HK-2 (cell line): ENCODE data around the gene ZNF460.

Experiments used
- DNase-seq: peaks from one replicate; pipeline ENCODE4 v3.0.0-alpha.2; 2018; ENCODE audit not compliant: unreplicated experiment

The ZNF460 gene

DNA sequence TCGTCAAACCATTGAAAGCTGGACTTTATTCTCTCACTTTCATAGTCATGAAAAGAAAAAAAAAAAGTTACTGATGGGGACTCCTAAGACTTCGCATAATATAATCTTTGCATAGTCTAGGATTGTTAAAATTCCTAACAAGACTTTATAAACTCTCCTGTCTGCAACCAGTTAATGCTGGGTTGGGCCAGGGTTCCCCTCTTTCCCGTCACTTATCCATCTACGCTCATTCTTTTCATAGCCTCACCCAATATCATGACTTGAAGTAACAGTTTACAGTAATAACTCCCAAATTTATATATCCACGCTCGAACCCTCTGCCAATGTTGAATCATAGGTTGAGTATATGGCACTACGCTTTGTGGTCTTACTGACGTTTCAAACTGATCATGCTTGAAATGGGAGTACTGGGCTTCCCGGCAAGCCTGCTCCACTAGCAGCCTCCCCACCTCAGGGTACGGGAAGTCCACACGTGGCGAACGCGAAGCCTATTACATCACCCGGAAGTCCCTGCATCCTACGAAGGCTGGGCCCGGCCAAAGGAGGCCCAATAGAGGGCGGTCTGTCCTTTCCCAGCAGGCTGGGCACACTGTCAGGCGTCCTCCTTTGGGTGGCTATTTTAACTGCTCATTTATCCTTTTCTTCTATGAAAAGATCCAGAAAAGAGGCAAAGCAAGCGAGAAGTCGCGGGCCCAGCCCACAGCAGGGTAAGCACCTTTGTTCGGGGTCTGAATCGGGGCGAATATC, 694 bp upstream of the ZNF460 start:
- DNase-seq = peak; percentile 96

DNA sequence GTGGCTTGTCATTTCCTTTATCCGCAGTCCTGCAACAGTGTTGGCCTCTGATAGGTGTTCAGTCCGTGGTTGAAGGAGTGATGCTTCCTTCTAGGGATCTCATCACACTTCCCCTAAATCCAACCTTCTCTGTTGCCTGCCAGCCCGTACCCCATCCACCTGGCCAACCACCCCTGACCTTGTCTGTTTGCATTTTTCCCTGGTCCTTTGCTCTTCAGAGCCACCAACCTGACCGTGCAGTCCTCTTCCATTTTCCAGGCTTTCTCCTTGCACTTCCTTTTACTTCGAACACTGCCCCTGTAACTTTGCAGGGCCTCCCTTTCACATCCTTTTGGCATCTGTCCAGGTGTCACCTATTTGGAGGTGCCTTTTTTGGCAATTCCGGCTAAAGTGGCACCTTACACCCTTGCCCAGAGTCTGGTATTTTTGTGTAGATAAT, 696 bp downstream of the ZNF460 start:
- DNase-seq = no peak

DNA sequence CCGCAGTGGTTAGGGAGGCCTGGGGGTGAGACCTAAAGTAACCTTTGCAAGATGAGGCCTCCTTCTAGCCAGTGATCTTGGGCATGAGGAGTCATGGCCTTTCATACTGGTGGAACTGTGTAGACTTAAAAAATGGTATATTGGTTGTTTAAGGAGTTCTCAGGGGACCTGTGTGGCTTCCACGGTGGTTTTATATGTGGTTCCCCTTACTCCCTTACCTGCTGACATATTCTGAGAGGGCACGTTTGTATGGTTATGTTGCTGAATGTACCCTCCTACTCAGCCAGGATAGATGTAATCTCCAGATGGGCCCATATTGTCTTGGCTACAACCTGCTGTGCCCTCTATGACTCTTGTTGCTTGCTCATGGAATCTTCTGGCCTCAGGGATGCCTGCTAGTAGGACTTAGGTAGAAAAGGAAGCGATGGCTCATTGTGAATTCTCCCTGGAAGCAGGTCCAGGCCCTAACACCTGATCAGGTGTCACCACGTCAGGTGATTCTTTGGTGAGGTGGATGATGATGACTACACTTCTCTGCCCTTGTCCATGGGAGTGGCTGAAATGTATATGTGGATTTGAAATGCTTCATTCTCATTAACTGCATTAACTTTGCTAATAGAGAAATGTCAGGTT, 1.8 kb downstream of the ZNF460 start:
- no peak for DNase-seq

DNA sequence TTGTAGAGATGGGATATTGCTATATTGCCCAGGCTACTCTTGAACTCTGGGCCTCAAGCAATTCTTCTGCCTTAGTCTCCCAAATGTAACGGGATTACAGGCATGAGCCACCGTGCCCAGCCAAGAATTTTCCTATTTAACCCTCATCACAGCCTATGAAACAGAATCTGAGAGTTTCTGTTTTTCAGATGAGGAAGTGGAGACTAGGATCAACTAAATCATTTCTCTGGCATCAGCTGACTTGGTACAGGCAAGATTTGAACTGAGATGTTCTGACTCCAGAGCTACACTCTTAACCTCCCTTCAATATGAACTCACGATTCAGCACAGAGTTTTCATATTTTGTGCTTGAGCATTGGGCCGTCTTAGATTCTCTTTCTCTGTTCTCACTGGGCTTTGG, 8.1 kb downstream of the ZNF460 start:
- DNase-seq = no peak

DNA sequence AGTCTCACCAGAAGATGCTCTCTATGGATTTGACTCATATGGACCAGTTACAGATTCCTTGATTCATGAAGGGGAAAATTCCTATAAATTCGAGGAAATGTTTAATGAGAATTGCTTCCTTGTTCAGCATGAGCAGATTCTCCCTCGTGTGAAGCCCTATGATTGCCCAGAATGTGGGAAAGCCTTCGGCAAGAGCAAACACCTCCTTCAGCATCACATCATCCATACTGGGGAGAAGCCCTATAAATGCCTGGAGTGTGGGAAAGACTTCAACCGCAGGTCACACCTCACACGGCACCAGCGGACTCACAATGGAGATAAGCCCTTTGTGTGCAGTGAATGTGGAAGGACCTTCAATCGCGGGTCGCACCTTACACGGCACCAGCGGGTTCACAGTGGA, 10.7 kb downstream of the ZNF460 start:
- DNase-seq = no peak

DNA sequence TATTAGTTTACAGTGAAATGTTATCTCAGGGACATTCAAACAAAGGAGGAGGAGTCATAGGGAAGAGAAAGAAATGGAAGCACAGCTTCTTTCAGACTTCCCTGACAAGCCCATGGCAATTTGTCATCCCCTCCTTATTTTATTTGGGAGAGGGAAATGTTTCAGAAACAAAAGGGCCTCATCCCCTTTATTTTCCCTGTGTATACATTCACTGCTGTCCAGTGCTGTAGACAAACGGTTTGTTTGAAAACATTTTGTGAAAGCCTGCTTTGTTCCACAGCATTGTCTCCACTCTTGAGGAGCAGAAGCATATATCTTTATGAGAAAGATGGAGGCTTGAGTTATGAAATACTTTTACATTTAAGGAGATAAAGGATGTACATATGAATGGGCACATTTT, 12.3 kb downstream of the ZNF460 start:
- DNase-seq = no peak

DNA sequence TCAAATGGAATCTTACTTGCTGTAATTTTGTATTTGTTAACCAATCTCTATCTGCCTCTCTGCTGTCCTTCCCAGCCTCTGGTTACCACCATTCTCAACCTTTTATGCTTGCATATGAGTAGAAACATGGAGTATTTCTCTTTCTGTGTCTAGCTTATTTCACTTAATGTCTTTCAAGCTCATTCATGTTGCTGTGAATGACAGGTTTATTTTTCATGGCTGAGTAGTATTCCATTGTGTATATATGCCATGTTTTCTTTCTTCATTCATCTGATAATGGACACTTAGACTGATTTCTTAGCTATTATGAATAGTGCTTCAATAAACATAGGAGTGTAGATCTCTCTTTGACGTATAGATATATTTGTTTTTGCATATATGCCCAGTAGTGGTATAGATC, 13.4 kb downstream of the ZNF460 start:
- no peak for DNase-seq

DNA sequence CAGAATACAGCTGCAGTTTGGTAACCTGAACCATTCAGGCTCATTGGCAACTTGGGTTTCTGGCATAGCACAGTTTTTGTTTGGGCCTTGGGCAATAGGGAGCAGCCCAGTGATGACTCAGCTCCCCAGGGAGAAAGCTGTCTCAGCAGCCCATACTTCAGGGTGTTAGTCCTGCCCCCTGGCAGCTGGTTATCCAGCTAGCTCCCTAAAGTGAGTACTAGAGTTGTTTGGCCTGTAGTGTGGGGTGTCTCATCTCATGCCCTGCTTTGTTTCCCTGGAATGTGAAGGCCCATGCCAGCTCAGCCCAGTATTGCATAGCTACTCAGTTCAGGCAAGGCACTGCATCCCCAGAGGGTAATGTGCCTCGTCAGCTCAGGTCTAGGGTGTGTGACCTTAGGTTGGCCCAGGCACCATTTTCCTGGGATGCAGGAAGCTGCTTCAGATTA, 21.8 kb downstream of the ZNF460 start:
- peak; percentile 52 for DNase-seq

DNA sequence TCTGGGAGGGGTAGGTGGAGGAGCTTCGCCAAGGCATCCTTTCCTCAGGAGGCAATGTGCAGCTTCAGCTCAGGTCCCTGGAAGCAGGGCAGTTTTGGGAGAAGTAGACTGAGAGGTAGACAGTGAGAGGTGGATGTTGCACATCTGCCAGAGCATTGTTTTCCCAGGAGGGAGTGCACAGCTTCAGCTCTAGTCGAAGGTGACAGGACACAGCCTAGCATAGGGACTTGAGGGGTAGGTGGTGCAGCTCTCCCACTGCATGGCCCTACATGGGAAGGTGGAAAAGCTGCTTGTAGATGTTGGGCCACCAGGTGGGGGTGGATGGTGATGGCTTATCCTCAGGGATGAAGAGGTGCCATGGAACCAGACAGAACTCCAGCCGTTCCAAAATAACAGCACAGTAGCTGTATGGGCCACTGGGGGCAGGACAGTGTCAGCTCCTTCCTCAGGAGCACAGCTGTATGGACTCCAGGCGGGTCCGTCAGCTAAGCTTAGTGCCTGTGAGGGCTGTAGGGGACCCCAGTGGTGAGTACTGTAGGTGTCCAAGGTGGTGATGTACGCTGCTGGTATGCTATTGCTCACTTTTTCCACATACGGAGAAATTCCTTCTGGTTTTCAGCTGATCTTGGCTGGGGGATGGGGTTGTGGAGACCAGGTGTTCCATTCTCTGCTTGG, 22.6 kb downstream of the ZNF460 start:
- DNase-seq = no peak

DNA sequence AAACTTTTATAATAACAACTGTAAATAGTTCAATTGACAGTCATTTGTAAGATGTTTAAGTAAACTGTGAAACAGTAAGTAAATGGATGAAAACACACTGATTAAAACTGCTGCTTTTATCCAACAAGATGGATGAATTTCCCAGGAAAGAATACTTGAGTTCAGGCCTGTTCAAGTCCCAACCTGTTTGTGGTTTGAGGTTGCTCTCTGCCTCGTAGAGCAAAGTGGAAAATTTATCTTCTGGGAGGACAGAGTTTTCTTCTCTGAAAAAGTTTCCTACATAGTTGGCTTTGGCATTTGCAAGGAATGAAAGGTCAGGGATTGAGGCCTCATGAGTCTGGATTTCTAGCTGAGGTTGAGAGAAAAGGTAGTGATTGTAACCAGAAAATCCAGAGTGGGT, 24.8 kb downstream of the ZNF460 start:
- DNase-seq = no peak

DNA sequence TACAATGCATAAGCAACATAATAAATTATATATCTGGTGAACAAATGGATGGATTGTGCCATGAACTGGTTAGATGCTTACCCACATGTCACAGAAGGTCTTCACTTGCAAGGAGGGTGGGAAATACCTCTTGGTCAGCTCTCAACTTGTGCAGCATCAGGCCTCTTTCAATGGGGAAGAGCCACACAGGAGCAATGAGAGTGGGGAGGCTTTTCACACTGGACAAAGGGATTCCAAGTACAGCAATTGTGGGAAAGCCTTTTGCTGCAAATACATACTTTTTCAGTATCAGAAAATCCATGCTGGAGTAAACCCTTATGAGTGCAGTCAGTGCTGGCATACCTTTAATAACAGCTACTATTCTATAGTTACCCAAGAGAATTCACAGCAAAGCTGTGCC, 28.2 kb downstream of the ZNF460 start:
- DNase-seq = no peak

DNA sequence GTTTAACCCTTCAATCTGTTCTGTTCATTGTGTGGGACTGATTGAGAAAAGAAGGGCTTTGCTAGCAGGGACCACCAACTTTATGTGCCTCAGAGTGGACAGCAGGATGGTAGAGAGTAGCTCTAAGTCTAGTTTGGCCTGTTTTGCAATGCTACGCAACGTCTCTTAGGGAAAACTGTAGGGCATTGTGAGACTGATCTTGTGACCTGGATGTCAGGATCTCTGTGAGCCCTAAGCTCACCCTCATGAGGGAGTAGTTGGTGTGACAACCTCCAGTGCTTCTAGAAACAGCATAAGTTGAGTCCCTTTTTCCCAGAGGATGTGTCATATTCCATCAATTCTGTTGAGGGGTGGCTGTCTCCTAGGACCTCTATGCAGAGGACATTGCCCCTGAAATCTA, 30.5 kb downstream of the ZNF460 start:
- DNase-seq = no peak

DNA sequence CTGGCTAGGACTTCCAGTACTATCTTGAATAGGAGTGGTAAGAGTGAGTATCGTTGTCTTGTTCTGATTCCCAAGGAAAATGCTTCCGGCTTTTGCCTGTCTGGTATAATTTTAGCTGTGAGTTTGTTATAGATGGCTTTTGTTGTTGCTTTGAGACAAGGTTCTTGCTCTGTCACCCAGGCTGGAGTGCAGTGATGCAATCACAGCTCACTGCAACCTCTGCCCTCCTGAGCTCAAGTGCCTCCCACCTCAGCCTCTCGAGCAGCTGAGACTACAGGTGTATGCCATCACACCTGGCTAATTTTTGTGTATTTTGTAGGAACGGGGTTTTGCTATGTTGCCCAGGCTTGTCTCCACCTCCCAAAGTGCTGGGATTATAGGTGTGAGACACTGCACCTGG, 33.9 kb downstream of the ZNF460 start:
- no peak for DNase-seq

DNA sequence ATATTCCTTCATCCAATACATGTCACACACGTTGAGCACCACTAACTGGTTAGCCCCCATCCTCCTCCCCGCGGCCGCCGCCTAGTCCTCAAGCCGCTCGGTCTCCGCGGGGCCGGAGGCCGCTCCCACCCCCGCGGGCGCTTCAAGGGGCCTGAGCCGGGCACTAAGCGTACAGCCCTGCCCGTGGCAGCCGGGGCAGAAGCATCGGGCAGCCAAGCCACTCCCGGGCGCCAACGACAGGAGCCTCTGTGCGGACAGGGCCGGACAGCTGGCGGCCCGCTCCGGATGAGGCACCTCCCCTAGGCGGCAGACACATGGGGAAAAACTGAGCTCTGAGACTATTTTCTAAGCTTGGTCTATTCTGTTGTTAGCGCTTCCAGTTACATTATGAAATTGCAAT, 37.2 kb downstream of the ZNF460 start:
- DNase-seq = no peak

DNA sequence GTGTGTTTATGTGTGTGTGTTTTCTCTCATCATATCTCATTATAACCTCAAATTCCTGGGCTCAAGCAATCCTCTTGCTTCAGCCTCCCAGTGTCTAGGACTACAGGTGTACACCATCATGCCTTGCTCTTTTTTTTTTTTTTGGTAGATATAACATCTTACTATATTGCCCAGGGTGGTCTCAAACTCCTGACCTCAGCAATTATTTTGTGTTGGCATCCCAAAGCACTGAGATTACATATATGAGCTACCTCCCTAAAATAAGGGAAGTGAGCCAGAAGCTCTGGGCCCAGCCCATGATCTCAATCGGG, 39.5 kb downstream of the ZNF460 start:
- no peak for DNase-seq

DNA sequence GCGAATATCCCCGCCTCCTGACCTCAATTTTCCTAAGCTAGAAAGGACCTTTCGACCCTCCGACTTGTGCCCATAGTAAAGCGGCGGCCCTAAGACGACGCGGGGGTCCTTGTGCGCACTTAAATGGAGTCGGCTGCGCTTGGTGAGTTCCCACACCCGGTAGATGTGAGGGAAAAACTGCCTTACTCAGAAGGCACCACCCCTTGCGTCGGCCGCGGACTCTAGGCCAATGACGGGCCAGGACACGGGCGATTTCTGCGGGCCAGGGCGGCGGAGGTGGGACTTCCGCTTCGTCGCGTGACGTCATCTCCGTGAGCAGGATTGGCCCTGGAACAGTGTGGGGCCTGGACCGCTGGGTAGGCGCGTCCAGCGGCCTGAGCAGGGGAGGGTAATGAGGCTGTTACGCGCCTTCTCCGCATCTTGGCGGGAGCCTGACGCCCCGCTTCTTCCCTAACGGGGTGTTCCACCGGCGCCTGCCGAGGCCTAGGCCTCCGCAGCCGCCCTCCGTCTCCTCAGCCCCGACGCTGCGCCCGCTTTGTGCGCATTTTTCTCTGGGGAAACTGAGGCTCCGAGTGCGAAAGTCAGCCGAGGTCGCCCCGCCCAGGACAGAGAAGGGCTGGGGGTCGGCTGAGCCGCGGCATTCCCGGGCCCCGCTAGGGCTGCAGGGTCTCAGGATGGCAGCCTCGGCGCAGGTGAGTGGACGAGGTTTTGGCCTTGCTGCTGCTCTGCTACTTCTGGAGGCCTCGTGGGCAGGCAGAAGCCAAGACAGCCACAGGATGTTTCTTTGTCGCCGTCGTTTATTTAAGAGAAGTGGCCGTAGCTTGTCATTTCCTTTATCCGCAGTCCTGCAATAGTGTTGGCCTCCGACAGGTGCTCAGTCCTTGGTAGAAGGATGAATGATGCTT, 40.1 kb downstream of the ZNF460 start, which contains the start of gene ZNF543:
Gene ZNF543, plus strand, starts transcription at position 293 of the 905 bp plus-strand sequence. Its CDS starts 382 bp downstream, at position 675.
- peak; percentile 99 for DNase-seq

DNA sequence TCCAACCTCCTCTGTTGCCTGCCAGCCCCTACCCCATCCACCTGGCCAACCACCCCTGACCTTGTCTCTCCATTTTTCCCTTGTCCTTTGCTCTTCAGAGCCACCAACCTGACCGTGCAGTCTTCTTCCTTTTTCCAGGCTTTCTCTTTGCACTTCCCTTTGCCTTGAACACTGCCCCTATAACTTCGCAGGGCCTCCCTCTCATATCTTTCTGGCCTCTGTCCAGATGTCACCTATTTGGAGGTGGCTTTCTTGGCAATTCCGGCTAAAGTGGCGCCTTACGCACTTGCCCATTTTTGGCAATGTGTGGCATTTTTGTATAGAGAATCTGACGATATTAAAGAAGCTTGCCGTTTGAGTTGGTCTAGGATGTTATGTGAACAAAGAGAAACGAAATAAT, 40.8 kb downstream of the ZNF460 start:
- DNase-seq = no peak

DNA sequence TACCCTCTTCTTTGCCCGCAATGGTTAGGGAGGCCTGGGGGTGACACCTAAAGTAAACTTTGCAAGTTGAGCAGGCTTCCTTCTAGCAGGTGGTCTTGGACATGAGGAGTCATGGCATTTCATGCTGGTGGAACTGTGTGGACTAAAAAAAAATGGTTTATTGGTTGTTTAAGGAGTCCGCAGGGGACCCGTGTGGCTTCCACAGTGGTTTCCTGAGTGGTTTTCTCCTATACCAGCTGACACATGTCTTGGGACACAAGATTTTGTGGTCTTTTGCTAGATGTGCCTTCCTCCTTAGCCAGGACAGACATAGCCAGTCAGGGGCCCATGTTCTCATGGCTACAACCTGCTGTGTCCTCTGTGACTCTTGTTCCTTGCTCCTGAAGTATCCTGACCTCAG, 41.5 kb downstream of the ZNF460 start:
- no peak for DNase-seq

DNA sequence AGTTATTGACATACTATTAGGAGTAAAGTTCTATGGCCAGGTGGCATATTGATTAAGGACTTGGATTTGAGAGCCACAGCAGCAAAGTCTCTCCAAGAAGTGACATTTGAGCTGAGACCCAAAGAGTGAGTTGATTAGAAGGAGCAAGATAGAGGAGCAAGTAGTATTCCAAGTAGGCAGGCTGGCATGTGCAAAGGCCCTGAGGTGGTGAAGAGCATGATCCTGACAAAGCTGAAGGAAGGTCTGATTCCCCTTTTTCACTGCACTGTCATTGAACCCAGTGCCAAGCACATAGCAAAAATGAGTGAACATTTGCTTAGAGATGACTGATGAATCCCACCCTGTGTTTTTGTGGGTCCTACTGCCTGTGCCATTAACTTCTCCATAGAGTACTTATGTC, 44.7 kb downstream of the ZNF460 start:
- DNase-seq = no peak

DNA sequence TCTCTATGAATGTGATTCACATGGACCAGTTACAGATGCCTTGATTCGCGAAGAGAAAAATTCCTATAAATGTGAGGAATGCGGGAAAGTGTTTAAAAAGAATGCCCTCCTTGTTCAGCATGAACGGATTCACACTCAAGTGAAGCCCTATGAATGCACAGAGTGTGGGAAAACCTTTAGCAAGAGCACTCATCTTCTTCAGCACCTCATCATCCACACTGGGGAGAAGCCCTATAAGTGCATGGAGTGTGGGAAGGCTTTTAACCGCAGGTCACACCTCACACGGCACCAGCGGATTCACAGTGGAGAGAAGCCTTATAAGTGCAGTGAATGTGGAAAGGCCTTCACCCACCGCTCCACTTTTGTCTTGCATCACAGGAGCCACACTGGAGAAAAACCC, 47.7 kb downstream of the ZNF460 start:
- DNase-seq = no peak

DNA sequence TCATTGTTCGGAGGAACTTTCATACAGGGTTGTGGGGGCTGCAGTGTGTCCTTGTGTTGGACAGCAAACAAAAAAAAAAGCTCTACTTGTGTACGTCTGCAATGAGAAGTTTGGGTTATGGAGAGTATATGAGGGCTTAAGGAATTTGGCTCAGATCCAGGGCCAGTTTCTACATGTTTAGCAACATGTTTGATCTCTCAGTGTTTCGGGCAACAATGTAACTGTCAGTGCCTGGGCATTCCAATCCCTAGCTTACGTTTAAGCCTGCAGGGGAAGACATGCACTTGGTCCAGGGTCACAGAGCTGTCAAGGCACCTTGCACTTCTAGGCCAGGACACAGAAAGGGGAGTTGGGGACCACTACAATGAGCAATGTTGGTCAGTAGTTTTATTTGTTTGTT, 53.9 kb downstream of the ZNF460 start:
- no peak for DNase-seq

DNA sequence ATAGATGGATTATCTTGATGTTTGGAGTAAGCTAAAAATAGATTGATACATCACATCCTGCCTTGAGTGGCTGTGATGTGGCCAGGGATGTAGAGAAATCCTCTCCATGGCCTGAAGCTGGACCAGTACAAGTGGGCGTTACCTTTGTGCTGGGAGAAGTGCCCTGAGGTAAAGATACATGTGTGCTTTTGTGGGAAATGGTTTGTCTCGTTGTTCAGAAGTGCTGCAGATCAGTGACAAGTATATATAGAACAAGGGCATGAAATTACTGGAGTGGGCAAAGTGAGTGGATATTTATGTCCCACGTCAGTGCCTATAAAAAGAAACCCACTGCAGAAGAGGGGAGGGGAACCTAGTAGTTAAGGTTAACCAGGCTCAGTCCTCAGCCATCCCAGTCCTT, 58.6 kb downstream of the ZNF460 start:
- no peak for DNase-seq
